ENCODE data around the gene FAM169A. TPM values are rescaled to one million over a fixed set of nuclear protein-coding genes. Genes with fewer than 3 reads are reported as not detected.
"Not testable (repeated sequence)": the region's sequence is repeated elsewhere in the genome, so short reads cannot be mapped to it uniquely, and the experiment has no call there.

The FAM169A gene
- total RNA-seq, 1 donor from 2014 or later: 6.3 TPM

DNA sequence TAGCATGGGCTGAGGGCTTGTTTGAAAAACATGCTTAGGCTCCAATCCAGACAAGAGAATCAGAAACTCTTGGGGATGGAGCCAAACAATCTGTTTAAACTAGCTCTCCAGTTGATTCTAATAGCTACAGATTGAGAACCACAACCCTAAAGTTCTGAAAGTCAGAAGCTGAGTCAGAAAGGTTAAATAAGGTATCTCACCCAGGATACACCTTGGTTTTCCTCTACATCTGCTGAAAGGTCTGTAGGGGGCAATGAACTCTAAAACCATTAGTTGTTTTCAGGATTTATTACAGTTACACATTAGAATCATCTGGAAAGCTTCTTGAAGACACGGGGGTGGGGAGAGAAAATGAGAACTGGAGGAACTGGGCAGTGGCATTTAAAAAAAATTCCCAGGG is 104.9 kb downstream of the FAM169A start:
- no peak overlapping the region for H3K4me3 ChIP-seq
- DNase-seq: no peak
- peaks cover 41% of the 10 kb centered on the region for H3K4me1 ChIP-seq
- H3K9me3 ChIP-seq (replicated peaks): peaks cover 5% of the 10 kb centered on the region
- no peaks in the 10 kb centered on the region for H3K27me3 ChIP-seq (ENCODE audit: low read depth)
- intact Hi-C loops (cut with micrococcal nuclease): no loop called here
- no peak overlapping the region for H3K27ac ChIP-seq (replicated peaks)
- peaks cover 68% of the 10 kb centered on the region for H3K36me3 ChIP-seq
- no peak for TF ChIP-seq CTCF (IDR thresholded peaks at IDR 0.05; ENCODE audit: borderline replicate concordance)

- H3K4me1 ChIP-seq; H3K9me3 ChIP-seq (replicated peaks); H3K27me3 ChIP-seq (ENCODE audit: low read depth); intact Hi-C loops (cut with micrococcal nuclease); DNase-seq; H3K4me3 ChIP-seq; H3K27ac ChIP-seq (replicated peaks): not testable (repeated sequence)
- H3K36me3 ChIP-seq: peaks cover 89% of the 10 kb centered on the region
Measured at GRCh38 chr5:74748742-74749141, 117.4 kb downstream of the FAM169A start.

- no peaks in the 10 kb centered on the region for H3K9me3 ChIP-seq (replicated peaks)
- H3K4me1 ChIP-seq: no peaks in the 10 kb centered on the region
- intact Hi-C loops (cut with micrococcal nuclease): no loop called here
- H3K27ac ChIP-seq (replicated peaks): no peak overlapping the region
- H3K4me3 ChIP-seq: no peak overlapping the region
- peaks cover 91% of the 10 kb centered on the region for H3K36me3 ChIP-seq
- no peaks in the 10 kb centered on the region for H3K27me3 ChIP-seq (ENCODE audit: low read depth)
- TF ChIP-seq CTCF (IDR thresholded peaks at IDR 0.05; ENCODE audit: borderline replicate concordance): no peak
- DNase-seq: no peak
Measured at GRCh38 chr5:74738406-74738805, 127.8 kb downstream of the FAM169A start.

- peaks cover 88% of the 10 kb centered on the region for H3K36me3 ChIP-seq
- no peak for DNase-seq
- intact Hi-C loops (cut with micrococcal nuclease): no loop called here
- no peaks in the 10 kb centered on the region for H3K9me3 ChIP-seq (replicated peaks)
- no peak overlapping the region for H3K4me3 ChIP-seq
- no peak for TF ChIP-seq CTCF (IDR thresholded peaks at IDR 0.05; ENCODE audit: borderline replicate concordance)
- no peaks in the 10 kb centered on the region for H3K4me1 ChIP-seq
- H3K27ac ChIP-seq (replicated peaks): no peak overlapping the region
- H3K27me3 ChIP-seq (ENCODE audit: low read depth): no peaks in the 10 kb centered on the region
Measured at GRCh38 chr5:74736759-74737158, 129.4 kb downstream of the FAM169A start.

Other genes starting within 250 kb of the FAM169A start
- 3.8 TPM for gene ENC1, start 225.7 kb downstream of the FAM169A start, total RNA-seq
- 138 TPM for gene HEXB, start 181.2 kb downstream of the FAM169A start, total RNA-seq
- 47.3 TPM for gene GFM2, start 99.3 kb downstream of the FAM169A start, total RNA-seq
- 44.1 TPM for gene NSA2, start 99.1 kb downstream of the FAM169A start, total RNA-seq
- 0.27 TPM for gene GCNT4, start 186.2 kb upstream of the FAM169A start, total RNA-seq

All from left ventricle myocardium inferior (tissue), 1 donor.